GM18909 (cell line): ENCODE results near the gene MAK.
"Not testable (repeated sequence)": the region's sequence is repeated elsewhere in the genome, so short reads cannot be mapped to it uniquely, and the experiment has no call there.

Experiments used
- ATAC-seq: cut with Tn5 transposase; IDR thresholded peaks from one replicate; pipeline ENCODE4 v1.9.1; 2021; ENCODE audit warnings: mild to moderate bottlenecking; ENCODE audit not compliant: unreplicated experiment, poor library complexity

Gene MAK

DNA sequence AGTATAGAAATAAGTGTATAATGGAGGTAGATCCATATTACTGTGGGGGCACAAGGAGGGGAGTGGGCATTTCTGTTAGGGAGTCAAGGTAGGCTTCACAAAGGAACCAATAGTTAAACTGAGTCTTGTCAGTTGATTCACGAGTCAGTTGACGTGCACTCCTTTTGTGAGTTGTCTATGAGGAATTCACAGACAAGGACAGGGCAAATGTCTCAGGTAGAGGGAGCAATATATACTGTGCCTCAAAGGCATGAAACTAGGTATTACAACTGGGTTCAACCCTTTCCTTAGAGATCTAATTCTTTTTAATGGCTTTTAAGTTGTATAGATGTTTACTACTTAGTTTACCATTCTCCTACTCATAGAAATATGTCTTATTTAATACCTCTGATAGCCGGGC lies 104.5 kb downstream of the MAK start:
- no peak for ATAC-seq

- ATAC-seq: no peak
Measured at GRCh38 chr6:10733151-10733715, 105.1 kb downstream of the MAK start.

- no peak for ATAC-seq
Measured at GRCh38 chr6:10730254-10730653, 108.1 kb downstream of the MAK start.

- no peak for ATAC-seq
Measured at GRCh38 chr6:10725716-10726115, 112.6 kb downstream of the MAK start.

- no peak for ATAC-seq
Measured at GRCh38 chr6:10725044-10725443, 113.3 kb downstream of the MAK start.

- no peak for ATAC-seq
Measured at GRCh38 chr6:10723567-10723881, 114.8 kb downstream of the MAK start.

- ATAC-seq: peak; percentile 98
Measured at GRCh38 chr6:10722820-10723566, 115.3 kb downstream of the MAK start, which contains the start of gene TMEM14C. Gene TMEM14C, plus strand, starts transcription at chr6:10723070. Its CDS starts 1,544 bp downstream, at chr6:10724614.

DNA sequence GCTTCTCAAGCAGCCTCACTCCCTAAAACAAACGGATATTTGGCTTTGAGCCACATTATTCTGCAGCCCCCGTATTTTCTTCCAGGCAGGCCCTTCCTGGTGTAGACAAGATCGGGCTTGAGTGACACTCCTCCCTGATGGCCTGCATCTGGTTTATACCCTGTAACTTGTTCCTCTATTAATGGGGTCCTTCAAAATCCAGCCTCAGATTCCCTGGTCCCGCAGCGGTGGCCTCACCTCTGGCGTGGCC lies 115.8 kb downstream of the MAK start:
- ATAC-seq: no peak

- no peak for ATAC-seq
Measured at GRCh38 chr6:10721850-10722569, 116.3 kb downstream of the MAK start.

DNA sequence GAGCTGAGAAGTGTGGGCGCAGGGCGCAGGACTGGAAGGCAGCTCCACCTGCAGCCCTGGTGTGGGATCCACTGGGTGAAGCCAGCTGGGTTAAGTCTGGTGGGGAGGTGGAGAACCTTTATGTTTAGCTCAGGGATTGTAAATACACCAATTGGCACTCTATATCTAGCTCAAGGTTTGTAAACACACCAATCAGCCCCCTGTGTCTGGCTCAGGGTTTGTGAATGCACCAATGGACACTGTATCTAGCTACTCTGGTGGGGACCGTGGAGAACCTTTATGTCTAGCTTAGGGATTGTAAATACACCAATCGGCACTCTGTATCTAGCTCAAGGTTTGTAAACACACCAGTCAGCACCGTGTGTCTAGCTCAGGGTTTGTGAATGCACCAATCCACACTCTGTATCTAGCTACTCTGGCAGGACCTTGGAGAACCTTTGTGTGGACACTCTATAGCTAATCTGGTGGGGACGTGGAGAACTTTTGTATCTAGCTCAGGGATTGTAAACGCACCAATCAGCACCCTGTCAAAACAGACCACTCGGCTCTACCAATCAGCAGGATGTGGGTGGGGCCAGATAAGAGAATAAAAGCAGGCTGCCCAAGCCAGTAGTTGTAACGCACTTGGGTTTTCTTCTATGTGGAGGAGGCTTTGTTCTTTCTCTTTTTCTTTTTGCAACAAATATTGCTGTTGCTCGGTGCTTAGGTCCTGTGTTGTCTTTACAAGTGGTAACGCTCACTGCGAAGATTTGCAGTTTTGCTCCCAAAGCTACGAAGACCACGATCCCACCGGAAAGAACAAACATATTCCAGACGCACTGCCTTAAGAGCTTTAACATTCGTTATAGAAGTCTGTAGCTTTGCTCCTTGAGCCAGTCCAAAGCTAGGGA lies 117.1 kb downstream of the MAK start:
- not testable (repeated sequence) for ATAC-seq

- ATAC-seq: no peak
Measured at GRCh38 chr6:10720265-10720959, 117.9 kb downstream of the MAK start.

DNA sequence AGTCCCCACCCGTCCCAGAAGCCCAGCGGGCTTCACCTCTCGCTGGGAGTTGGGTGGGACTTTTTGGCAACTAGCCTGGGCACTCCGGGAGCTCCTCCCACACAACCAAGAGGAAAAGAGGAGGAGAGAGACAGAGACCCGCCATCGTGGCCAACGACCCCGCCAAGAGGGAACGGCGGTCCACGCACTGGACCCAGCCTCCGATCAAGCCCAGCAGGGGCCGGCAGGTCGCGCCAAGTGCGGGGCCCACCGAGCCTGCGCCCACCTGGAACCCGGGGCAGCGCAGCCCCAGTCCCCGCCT lies 118.4 kb downstream of the MAK start:
- ATAC-seq: no peak

- no peak for ATAC-seq
Measured at GRCh38 chr6:10719296-10719963, 118.9 kb downstream of the MAK start.

DNA sequence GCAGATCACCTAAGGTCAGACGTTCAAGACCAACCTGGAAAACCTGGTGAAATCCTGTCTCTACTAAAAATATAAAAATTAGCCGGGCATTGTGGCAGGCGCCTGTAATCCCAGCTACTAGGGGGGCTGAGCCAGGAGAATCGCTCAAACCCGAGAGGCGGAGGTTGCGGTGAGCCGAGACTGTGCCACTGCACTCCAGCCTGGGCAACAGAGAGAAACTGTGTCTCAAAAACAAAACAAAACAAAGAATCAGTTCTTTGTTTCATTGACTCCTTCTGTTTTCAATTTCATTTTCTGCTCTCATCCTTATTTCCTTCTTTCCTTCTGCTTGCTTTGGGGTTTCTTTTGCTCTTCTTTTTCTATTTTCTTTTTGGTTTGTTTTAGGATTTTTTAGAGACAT lies 124.4 kb downstream of the MAK start:
- no peak for ATAC-seq
